Measurements from ENCODE around the gene WNT9A.

WNT9A gene

GRCh38 chr1:227901906-227902640 is 45.7 kb downstream of the WNT9A start:
- Histone ChIP-seq H3K36me3 (ENCODE audit: control insufficient read depth in 2 of 2, insufficient read depth in 1 of 2, low read length in 2 of 2) (no peaks in the 10 kb centered on the region), H3K27ac (ENCODE audit: extremely low read depth, low read depth, low read length) (no peak overlapping the region), H3K9me3 (ENCODE audit: control insufficient read depth, insufficient read depth, low read depth, low read length) (no peaks in the 10 kb centered on the region), H3K4me3 (ENCODE audit: low read depth, low read length) (no peak overlapping the region), H3K4me1 (ENCODE audit: control insufficient read depth, insufficient read depth, low read length) (no peaks in the 10 kb centered on the region)
- ChIA-PET CTCF (interaction anchor here (0.6 to 1.1 kb wide), 2 partner anchors 114 to 139 kb away, joined by 3 to 4 read pairs; no protein-coding TSS in a partner anchor), POLR2A (no interaction called here)
- TF ChIP-seq KLF1 (tag by site-specific recombination; IDR thresholded peaks at IDR 0.05) (peak; percentile 16; the same call in 1 of the 2 replicates), ZBTB7A (tag by site-specific recombination; IDR thresholded peaks at IDR 0.05; ENCODE audit: low read depth) (0 out of 2 replicates have a peak, but pooled peaks have one; percentile 16), ZNF132 (tag by site-specific recombination; IDR thresholded peaks at IDR 0.05; ENCODE audit: borderline replicate concordance) (no peak), KLF8 (tag by site-specific recombination; IDR thresholded peaks at IDR 0.05) (peak; percentile 16; the same call in 1 of the 2 replicates), ZBTB26 (tag by site-specific recombination; optimal IDR thresholded peaks at IDR 0.05) (peak; percentile 11), ZIC2 (tag by site-specific recombination; IDR thresholded peaks at IDR 0.05) (peak; percentile 98), GLIS2 (tag by site-specific recombination; IDR thresholded peaks at IDR 0.05) (peak; percentile 54; the same call in 1 of the 2 replicates), BCL11B (tag by site-specific recombination; IDR thresholded peaks at IDR 0.05; ENCODE audit: low read depth) (peak; percentile 6; the same call in 1 of the 2 replicates), GLIS1 (tag by site-specific recombination; IDR thresholded peaks at IDR 0.05) (peak; percentile 94), ZNF202 (tag by site-specific recombination; IDR thresholded peaks at IDR 0.05; ENCODE audit: borderline replicate concordance) (no peak), OVOL3 (tag by site-specific recombination; IDR thresholded peaks at IDR 0.05) (no peak)
- TF ChIP-seq, protein P1, sequence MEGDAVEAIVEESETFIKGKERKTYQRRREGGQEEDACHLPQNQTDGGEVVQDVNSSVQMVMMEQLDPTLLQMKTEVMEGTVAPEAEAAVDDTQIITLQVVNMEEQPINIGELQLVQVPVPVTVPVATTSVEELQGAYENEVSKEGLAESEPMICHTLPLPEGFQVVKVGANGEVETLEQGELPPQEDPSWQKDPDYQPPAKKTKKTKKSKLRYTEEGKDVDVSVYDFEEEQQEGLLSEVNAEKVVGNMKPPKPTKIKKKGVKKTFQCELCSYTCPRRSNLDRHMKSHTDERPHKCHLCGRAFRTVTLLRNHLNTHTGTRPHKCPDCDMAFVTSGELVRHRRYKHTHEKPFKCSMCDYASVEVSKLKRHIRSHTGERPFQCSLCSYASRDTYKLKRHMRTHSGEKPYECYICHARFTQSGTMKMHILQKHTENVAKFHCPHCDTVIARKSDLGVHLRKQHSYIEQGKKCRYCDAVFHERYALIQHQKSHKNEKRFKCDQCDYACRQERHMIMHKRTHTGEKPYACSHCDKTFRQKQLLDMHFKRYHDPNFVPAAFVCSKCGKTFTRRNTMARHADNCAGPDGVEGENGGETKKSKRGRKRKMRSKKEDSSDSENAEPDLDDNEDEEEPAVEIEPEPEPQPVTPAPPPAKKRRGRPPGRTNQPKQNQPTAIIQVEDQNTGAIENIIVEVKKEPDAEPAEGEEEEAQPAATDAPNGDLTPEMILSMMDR (tag by site-specific recombination; IDR thresholded peaks at IDR 0.05) = peak; percentile 99
- TF ChIP-seq, protein P2, sequence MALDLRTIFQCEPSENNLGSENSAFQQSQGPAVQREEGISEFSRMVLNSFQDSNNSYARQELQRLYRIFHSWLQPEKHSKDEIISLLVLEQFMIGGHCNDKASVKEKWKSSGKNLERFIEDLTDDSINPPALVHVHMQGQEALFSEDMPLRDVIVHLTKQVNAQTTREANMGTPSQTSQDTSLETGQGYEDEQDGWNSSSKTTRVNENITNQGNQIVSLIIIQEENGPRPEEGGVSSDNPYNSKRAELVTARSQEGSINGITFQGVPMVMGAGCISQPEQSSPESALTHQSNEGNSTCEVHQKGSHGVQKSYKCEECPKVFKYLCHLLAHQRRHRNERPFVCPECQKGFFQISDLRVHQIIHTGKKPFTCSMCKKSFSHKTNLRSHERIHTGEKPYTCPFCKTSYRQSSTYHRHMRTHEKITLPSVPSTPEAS (tag by site-specific recombination; IDR thresholded peaks at IDR 0.05) = peak; percentile 87

GRCh38 chr1:227901239-227901905 is 46.4 kb downstream of the WNT9A start:
- no peak for TF ChIP-seq GFI1B (tag by site-specific recombination; IDR thresholded peaks at IDR 0.05)
- TF ChIP-seq GLI4 (tag by site-specific recombination; IDR thresholded peaks at IDR 0.05) = no peak
- no peak for TF ChIP-seq WT1 (tag by site-specific recombination; IDR thresholded peaks at IDR 0.05)
- TF ChIP-seq ZNF211 (tag by site-specific recombination; IDR thresholded peaks at IDR 0.05; ENCODE audit: low read depth) = no peak
- 0 out of 2 replicates have a peak, but pooled peaks have one; percentile 19 for TF ChIP-seq GLIS1 (tag by site-specific recombination; IDR thresholded peaks at IDR 0.05)
- TF ChIP-seq ZIC2 (tag by site-specific recombination; IDR thresholded peaks at IDR 0.05) = no peak
- ChIA-PET CTCF (interaction anchor here (0.6 to 1.1 kb wide), 2 partner anchors 113 to 139 kb away, joined by 3 to 4 read pairs; no protein-coding TSS in a partner anchor), POLR2A (no interaction called here)
- Histone ChIP-seq H3K36me3 (ENCODE audit: control insufficient read depth in 2 of 2, insufficient read depth in 1 of 2, low read length in 2 of 2) (no peaks in the 10 kb centered on the region), H3K9me3 (ENCODE audit: control insufficient read depth, insufficient read depth, low read depth, low read length) (no peaks in the 10 kb centered on the region), H3K4me3 (ENCODE audit: low read depth, low read length) (no peak overlapping the region), H3K4me1 (ENCODE audit: control insufficient read depth, insufficient read depth, low read length) (no peaks in the 10 kb centered on the region), H3K27ac (ENCODE audit: extremely low read depth, low read depth, low read length) (no peak overlapping the region)

Measured in HEK293 (cell line).